ENCODE results near the gene SAMSN1. TPM values are rescaled to one million over a fixed set of nuclear protein-coding genes. Genes with fewer than 3 reads are reported as not detected.

SAMSN1 gene
- total RNA-seq, 1 experiment from 2014 or later, result 0.44 TPM

DNA sequence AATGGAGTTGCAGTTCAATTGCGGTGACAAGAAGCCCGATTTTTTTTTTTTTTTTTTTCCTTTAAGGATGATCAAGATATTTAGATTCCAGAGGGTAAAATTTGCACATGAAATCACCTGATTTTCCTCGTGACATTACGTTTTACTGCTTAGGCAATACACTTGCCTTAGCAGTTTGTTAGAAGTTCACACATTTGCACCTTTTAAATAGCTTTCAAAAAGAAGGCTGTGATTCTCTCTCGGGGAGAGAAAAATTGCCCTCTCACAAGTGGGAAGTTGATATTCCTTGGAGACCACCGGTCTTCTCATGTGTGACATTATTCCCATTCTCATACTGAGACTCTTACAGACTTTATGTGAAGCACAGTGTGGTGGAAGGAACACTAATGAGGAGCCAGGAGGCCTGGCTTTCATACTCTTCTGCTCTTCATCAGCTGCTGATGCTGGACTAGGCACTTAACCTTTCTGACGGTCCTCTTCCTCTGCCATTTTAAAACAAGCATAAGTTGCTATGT is 93.3 kb downstream of the SAMSN1 start:
- no peaks in the 10 kb centered on the region for H3K36me3 ChIP-seq (ENCODE audit: control insufficient read depth, insufficient read depth, low read length)
- no peak overlapping the region for H3K4me3 ChIP-seq (ENCODE audit: low read depth in 2 of 2, low read length in 2 of 2)
- no TSS peak for BruUV-seq (replicated peaks)
- in situ Hi-C loops (cut with HindIII; ENCODE audit: low pct_unique_long_range_greater_than_20kb, low sequenced_read_pairs), result no loop called here
- DNase-seq (ENCODE audit: low read depth, low spot score), result no peak
- H3K27me3 ChIP-seq (ENCODE audit: control insufficient read depth, insufficient read depth, low read length), result no peaks in the 10 kb centered on the region
- ChIA-PET POLR2A (no interaction called here), CTCF (no interaction called here)
- H3K27ac ChIP-seq (ENCODE audit: low read length), result no peak overlapping the region
- ATAC-seq, result no peak
- H3K4me1 ChIP-seq (ENCODE audit: control insufficient read depth, insufficient read depth, low read length), result no peaks in the 10 kb centered on the region
- no peaks in the 10 kb centered on the region for H3K9me3 ChIP-seq (ENCODE audit: control insufficient read depth, insufficient read depth, low read depth, low read length)
- intact Hi-C loops (cut with micrococcal nuclease; ENCODE audit: unreplicated experiment), result no loop called here
- no peak for TF ChIP-seq SIN3A (IDR thresholded peaks at IDR 0.05; ENCODE audit: borderline replicate concordance, insufficient read depth, low read depth, low read length)
- TF ChIP-seq, protein P1, sequence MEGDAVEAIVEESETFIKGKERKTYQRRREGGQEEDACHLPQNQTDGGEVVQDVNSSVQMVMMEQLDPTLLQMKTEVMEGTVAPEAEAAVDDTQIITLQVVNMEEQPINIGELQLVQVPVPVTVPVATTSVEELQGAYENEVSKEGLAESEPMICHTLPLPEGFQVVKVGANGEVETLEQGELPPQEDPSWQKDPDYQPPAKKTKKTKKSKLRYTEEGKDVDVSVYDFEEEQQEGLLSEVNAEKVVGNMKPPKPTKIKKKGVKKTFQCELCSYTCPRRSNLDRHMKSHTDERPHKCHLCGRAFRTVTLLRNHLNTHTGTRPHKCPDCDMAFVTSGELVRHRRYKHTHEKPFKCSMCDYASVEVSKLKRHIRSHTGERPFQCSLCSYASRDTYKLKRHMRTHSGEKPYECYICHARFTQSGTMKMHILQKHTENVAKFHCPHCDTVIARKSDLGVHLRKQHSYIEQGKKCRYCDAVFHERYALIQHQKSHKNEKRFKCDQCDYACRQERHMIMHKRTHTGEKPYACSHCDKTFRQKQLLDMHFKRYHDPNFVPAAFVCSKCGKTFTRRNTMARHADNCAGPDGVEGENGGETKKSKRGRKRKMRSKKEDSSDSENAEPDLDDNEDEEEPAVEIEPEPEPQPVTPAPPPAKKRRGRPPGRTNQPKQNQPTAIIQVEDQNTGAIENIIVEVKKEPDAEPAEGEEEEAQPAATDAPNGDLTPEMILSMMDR (IDR thresholded peaks at IDR 0.05), result no peak
- TF ChIP-seq POLR2AphosphoS5 (IDR thresholded peaks at IDR 0.05; ENCODE audit: low read depth, low read length), result no peak
- TF ChIP-seq TCF7L2 (IDR thresholded peaks at IDR 0.05; ENCODE audit: low read depth, low read length), result no peak
- TF ChIP-seq, protein P2, sequence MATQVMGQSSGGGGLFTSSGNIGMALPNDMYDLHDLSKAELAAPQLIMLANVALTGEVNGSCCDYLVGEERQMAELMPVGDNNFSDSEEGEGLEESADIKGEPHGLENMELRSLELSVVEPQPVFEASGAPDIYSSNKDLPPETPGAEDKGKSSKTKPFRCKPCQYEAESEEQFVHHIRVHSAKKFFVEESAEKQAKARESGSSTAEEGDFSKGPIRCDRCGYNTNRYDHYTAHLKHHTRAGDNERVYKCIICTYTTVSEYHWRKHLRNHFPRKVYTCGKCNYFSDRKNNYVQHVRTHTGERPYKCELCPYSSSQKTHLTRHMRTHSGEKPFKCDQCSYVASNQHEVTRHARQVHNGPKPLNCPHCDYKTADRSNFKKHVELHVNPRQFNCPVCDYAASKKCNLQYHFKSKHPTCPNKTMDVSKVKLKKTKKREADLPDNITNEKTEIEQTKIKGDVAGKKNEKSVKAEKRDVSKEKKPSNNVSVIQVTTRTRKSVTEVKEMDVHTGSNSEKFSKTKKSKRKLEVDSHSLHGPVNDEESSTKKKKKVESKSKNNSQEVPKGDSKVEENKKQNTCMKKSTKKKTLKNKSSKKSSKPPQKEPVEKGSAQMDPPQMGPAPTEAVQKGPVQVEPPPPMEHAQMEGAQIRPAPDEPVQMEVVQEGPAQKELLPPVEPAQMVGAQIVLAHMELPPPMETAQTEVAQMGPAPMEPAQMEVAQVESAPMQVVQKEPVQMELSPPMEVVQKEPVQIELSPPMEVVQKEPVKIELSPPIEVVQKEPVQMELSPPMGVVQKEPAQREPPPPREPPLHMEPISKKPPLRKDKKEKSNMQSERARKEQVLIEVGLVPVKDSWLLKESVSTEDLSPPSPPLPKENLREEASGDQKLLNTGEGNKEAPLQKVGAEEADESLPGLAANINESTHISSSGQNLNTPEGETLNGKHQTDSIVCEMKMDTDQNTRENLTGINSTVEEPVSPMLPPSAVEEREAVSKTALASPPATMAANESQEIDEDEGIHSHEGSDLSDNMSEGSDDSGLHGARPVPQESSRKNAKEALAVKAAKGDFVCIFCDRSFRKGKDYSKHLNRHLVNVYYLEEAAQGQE (IDR thresholded peaks at IDR 0.05; ENCODE audit: insufficient read depth in 1 of 2, low read depth in 2 of 2, low read length in 1 of 2), result no peak

DNA sequence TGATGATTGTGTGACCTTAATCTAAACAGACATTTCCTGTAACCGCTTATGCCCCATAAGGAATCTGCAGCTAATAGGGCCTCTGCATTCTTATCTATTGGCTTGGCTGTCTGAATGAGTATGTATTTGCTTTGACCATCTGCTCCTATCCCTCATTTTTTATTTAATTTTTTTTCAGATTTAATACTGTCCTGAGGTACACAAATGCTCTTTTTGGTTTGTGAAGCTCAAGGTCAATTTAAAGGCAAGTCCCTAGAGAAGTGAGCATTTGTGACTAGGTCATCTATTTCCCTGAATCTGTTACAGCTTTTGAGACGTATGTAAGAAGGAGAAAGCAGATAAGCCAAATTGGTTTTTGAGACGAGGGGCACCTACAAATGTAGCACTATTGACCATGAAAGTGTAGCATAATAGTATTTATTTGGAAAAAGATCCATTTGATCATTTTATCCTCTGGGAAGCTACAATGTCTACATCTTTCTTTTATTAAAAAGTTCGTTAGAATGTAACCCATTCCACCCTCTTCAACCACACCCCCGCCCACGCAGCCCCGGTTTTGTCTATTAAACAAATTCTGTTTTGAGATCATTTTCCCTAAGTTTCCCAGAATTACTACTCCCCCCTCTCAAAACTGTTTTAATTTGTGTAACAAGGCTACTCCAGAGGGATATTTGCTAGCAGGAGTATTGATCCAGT is 93.9 kb downstream of the SAMSN1 start:
- in situ Hi-C loops (cut with HindIII; ENCODE audit: low pct_unique_long_range_greater_than_20kb, low sequenced_read_pairs), result no loop called here
- no peak for ATAC-seq
- CTCF ChIA-PET, result no interaction called here
- Histone ChIP-seq H3K9me3 (ENCODE audit: control insufficient read depth, insufficient read depth, low read depth, low read length) (no peaks in the 10 kb centered on the region), H3K36me3 (ENCODE audit: control insufficient read depth, insufficient read depth, low read length) (no peaks in the 10 kb centered on the region), H3K27ac (ENCODE audit: low read length) (no peak overlapping the region), H3K4me3 (ENCODE audit: low read depth in 2 of 2, low read length in 2 of 2) (no peak overlapping the region), H3K4me1 (ENCODE audit: control insufficient read depth, insufficient read depth, low read length) (no peaks in the 10 kb centered on the region), H3K27me3 (ENCODE audit: control insufficient read depth, insufficient read depth, low read length) (no peaks in the 10 kb centered on the region)
- intact Hi-C loops (cut with micrococcal nuclease; ENCODE audit: unreplicated experiment), result no loop called here
- no TSS peak for BruUV-seq (replicated peaks)
- TF ChIP-seq, protein P1 (IDR thresholded peaks at IDR 0.05), result no peak
- TF ChIP-seq SIN3A (IDR thresholded peaks at IDR 0.05; ENCODE audit: borderline replicate concordance, insufficient read depth, low read depth, low read length) (no peak), POLR2AphosphoS5 (IDR thresholded peaks at IDR 0.05; ENCODE audit: low read depth, low read length) (no peak), TCF7L2 (IDR thresholded peaks at IDR 0.05; ENCODE audit: low read depth, low read length) (no peak)
- TF ChIP-seq, protein P2 (IDR thresholded peaks at IDR 0.05; ENCODE audit: insufficient read depth in 1 of 2, low read depth in 2 of 2, low read length in 1 of 2), result no peak
- no peak for DNase-seq (ENCODE audit: low read depth, low spot score)
- POLR2A ChIA-PET, result no interaction called here

All from Panc1 (cell line).